Skin of body (tissue), 2 donors: ENCODE measurements around the gene STN1. TPM values are rescaled to one million over a fixed set of nuclear protein-coding genes. Genes with fewer than 3 reads are reported as not detected.

Experiments used
- DNase-seq: peaks from one replicate; lab custom pipeline; 2025; lab: John Stamatoyannopoulos, UW
- total RNA-seq: library from RNA; depleted of rRNA; stranded (reverse); fragments of >200 nt; gene quantifications from one replicate; pipeline ENCODE4 v1.2.3, GENCODE V29; 2014

The STN1 gene
- total RNA-seq, 1 donor from 2014 or later, result 15.4 TPM

GRCh38 chr10:103929381-103929921, 11.5 kb upstream of the STN1 start:
- DNase-seq, result no peak

- no peak for DNase-seq
Observed at GRCh38 chr10:103928784-103929183, 10.8 kb upstream of the STN1 start.

GRCh38 chr10:103926722-103927319, 8.8 kb upstream of the STN1 start:
- no peak for DNase-seq

- no peak for DNase-seq
Observed at GRCh38 chr10:103925591-103925990, 7.6 kb upstream of the STN1 start.

GRCh38 chr10:103923502-103923901, 5.5 kb upstream of the STN1 start:
- DNase-seq, result no peak

- no peak for DNase-seq
Observed at GRCh38 chr10:103922659-103923058, 4.7 kb upstream of the STN1 start.

GRCh38 chr10:103921750-103922195, 3.8 kb upstream of the STN1 start:
- DNase-seq, result no peak

- no peak for DNase-seq
Observed at GRCh38 chr10:103921248-103921647, 3.3 kb upstream of the STN1 start.

- DNase-seq, result no peak
Observed at GRCh38 chr10:103919648-103920025, 1.7 kb upstream of the STN1 start.

GRCh38 chr10:103917302-103918052, 507 bp downstream of the STN1 start:
- DNase-seq, result no peak

- no peak for DNase-seq
Observed at GRCh38 chr10:103916876-103917275, 1.1 kb downstream of the STN1 start.

- no peak for DNase-seq
Observed at GRCh38 chr10:103916254-103916653, 1.7 kb downstream of the STN1 start.

- DNase-seq, result no peak
Observed at GRCh38 chr10:103915796-103916195, 2.2 kb downstream of the STN1 start.

- DNase-seq, result no peak
Observed at GRCh38 chr10:103912759-103913158, 5.2 kb downstream of the STN1 start.

GRCh38 chr10:103911021-103911459, 6.9 kb downstream of the STN1 start:
- DNase-seq, result no peak

GRCh38 chr10:103910442-103911012, 7.5 kb downstream of the STN1 start:
- no peak for DNase-seq

- no peak for DNase-seq
Observed at GRCh38 chr10:103905441-103905840, 12.5 kb downstream of the STN1 start.

GRCh38 chr10:103901299-103901698, 16.7 kb downstream of the STN1 start:
- no peak for DNase-seq

- no peak for DNase-seq
Observed at GRCh38 chr10:103899312-103899711, 18.7 kb downstream of the STN1 start.

GRCh38 chr10:103897241-103897774, 20.7 kb downstream of the STN1 start:
- no peak for DNase-seq

GRCh38 chr10:103896225-103896624, 21.8 kb downstream of the STN1 start:
- DNase-seq, result no peak
